IPS-15b (cell line): ENCODE results near the gene TRPC4AP.

ENCODE experiments used
- H3K27me3 ChIP-seq: one replicate; pipeline ENCODE4 v1.6.1; 2013; ENCODE audit warnings: low read length; ENCODE audit not compliant: control insufficient read depth, insufficient read depth
- H3K36me3 ChIP-seq: one replicate; pipeline ENCODE4 v1.6.1; 2013; ENCODE audit warnings: low read length; ENCODE audit not compliant: control insufficient read depth, insufficient read depth
- H3K4me1 ChIP-seq: one replicate; pipeline ENCODE4 v1.6.1; 2013; ENCODE audit warnings: mild to moderate bottlenecking, low read length; ENCODE audit not compliant: control insufficient read depth, insufficient read depth
- H3K4me3 ChIP-seq: one replicate; pipeline ENCODE4 v1.5.1; 2013; ENCODE audit warnings: low read depth, low read length
- H3K9ac ChIP-seq: one replicate; pipeline ENCODE4 v1.6.1; 2013; ENCODE audit warnings: low read depth, mild to moderate bottlenecking, low read length
- H3K9me3 ChIP-seq: one replicate; pipeline ENCODE4 v1.6.1; 2013; ENCODE audit warnings: mild to moderate bottlenecking, low read length; ENCODE audit not compliant: control insufficient read depth, insufficient read depth

TRPC4AP gene

DNA sequence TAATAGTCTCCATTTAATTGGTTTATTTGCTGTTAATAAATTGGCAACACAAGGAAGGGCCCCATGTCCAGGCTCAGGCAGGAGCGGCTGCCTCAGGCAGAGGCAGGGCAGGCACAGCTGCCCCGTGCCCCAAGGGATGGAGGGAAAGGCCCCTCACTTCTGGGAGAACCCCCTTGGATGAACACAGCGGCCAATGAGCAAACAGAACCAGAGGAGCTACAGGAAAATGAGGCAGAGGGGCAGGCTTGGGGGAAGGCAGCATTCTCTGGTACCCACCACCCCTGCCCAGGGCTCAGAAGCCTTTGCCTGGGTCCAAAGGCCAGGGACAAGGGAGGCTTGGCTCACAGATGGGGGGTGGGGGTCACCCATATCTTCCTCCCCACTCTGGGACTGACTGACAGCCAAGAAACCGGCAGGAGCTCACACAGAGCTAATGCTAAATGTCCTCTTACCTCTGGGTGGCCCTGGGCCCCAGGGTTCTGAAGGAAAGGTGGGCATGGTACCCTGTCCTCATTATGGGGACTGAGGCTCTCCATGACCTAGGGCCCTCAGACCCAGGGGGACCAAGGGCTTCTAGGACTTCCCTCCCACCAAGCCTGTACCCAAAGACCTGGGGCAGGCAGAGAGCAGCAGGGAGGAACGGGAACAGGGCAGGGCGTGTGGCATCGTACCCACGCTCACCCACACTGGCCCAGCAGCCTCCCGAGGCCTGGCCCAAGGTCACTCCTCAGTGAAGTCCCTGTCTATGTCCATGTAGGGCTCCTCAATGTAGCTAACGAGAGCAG is 90.0 kb downstream of the TRPC4AP start:
- Histone ChIP-seq H3K9ac (no peak overlapping the region), H3K27me3 (no peaks in the 10 kb centered on the region), H3K9me3 (no peaks in the 10 kb centered on the region), H3K4me1 (no peaks in the 10 kb centered on the region), H3K4me3 (no peak overlapping the region), H3K36me3 (peaks cover 82% of the 10 kb centered on the region)

DNA sequence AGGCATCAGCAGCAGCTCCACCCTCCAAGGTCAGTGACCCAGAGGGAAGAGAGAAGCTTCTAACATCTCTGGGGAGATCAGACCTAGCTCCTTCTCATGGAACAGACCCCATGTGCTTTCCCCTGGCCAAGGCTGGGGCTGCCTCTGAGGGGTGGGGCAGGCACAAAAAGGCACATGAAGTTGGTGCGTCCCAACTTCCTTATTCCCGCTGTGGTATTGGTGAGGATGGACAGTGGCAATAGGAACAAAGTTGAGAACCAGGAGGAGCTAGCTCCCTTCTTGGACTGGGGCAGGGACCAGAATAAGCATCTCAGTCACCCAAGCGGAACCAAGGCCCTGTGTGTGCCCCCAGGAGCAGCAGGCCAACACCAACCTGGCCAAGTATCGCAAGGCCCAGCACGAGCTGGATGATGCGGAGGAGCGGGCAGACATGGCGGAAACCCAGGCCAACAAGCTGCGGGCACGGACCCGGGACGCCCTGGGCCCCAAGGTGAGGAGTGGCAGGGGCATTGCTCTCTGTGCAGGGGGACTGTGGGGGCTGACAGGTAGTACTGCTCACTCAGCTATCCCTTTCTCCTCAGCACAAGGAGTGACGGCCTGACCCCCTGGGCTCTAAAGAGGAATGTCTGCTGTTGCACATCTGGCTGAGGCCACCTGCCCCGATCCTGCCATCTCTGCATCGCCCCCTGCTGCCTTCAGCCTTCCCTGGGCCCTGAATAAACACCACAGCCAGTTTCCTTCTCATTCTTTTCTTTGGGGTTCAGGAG is 90.8 kb downstream of the TRPC4AP start:
- Histone ChIP-seq H3K9ac (no peak overlapping the region), H3K36me3 (peaks cover 76% of the 10 kb centered on the region)

DNA sequence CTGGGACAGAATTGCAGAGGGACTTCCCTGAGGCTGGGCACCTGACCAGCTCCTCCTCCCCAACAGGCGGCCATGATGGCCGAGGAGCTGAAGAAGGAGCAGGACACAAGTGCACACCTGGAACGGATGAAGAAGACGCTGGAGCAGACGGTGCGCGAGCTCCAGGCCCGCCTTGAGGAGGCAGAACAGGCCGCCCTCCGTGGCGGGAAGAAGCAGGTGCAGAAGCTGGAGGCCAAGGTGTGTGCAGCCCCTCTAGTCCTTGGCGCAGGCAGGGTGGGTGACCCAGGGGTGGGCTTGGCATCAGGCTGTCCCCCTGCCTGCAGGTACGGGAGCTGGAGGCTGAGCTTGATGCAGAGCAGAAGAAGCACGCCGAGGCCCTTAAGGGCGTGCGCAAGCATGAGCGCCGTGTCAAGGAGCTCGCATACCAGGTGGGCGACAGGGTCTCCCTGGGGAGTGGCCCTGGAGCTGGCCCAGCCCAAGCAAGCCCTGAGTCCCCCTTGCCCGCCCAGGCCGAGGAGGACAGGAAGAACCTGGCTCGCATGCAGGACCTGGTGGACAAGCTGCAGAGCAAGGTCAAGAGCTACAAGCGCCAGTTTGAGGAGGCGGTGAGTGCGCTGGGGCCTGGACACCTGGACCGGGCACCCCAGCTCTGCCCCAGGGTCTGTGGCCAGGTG is 91.5 kb downstream of the TRPC4AP start:
- peaks cover 75% of the 10 kb centered on the region for H3K36me3 ChIP-seq
- no peak overlapping the region for H3K4me3 ChIP-seq
- no peak overlapping the region for H3K9ac ChIP-seq
- H3K9me3 ChIP-seq = no peaks in the 10 kb centered on the region
- H3K27me3 ChIP-seq = no peaks in the 10 kb centered on the region
- H3K4me1 ChIP-seq = no peaks in the 10 kb centered on the region

More for the DNA sequence above, 90.8 kb downstream of the TRPC4AP start:
- Histone ChIP-seq H3K4me3 (no peak overlapping the region), H3K4me1 (no peaks in the 10 kb centered on the region), H3K9me3 (no peaks in the 10 kb centered on the region), H3K27me3 (no peaks in the 10 kb centered on the region)

DNA sequence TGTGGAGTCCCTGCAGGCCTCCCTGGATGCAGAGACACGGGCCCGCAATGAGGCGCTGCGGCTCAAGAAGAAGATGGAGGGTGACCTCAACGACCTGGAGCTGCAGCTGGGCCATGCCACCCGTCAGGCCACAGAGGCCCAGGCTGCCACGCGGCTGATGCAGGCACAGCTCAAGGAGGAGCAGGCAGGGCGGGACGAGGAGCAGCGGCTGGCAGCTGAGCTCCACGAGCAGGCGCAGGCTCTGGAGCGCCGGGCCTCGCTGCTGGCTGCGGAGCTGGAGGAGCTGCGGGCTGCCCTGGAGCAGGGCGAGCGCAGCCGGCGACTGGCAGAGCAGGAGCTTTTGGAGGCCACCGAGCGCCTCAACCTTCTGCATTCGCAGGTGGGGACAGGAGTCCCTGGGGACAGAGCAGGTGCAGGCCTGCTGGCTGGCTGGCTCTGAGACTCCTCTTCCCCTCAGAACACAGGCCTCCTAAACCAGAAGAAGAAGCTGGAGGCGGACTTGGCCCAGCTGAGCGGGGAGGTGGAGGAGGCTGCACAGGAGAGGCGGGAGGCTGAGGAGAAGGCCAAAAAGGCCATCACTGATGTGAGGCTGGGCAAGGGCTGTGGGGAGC is 92.2 kb downstream of the TRPC4AP start:
- Histone ChIP-seq H3K9ac (no peak overlapping the region), H3K4me1 (no peaks in the 10 kb centered on the region), H3K27me3 (no peaks in the 10 kb centered on the region), H3K9me3 (no peaks in the 10 kb centered on the region), H3K4me3 (no peak overlapping the region), H3K36me3 (peaks cover 74% of the 10 kb centered on the region)

DNA sequence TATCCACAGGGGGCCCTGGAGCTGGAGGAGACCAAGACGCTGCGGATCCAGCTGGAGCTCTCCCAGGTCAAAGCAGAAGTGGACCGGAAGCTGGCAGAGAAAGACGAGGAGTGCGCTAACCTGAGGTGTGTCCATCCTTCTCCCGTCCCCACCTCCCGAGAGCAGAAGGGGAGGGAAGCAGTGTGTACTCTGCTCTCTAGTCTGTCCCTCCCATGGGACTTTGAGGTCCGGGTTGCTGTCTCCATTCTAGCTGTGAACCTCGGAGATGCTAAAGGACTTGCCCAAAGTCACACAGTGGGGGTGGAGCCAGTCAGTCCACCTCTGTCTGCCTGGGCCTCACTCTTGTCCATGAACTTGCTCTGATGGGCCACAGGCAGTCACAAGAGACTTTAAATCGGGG is 92.8 kb downstream of the TRPC4AP start:
- H3K36me3 ChIP-seq = peaks cover 74% of the 10 kb centered on the region
- no peaks in the 10 kb centered on the region for H3K4me1 ChIP-seq
- H3K9ac ChIP-seq = no peak overlapping the region
- no peaks in the 10 kb centered on the region for H3K27me3 ChIP-seq
- no peak overlapping the region for H3K4me3 ChIP-seq
- H3K9me3 ChIP-seq = no peaks in the 10 kb centered on the region

DNA sequence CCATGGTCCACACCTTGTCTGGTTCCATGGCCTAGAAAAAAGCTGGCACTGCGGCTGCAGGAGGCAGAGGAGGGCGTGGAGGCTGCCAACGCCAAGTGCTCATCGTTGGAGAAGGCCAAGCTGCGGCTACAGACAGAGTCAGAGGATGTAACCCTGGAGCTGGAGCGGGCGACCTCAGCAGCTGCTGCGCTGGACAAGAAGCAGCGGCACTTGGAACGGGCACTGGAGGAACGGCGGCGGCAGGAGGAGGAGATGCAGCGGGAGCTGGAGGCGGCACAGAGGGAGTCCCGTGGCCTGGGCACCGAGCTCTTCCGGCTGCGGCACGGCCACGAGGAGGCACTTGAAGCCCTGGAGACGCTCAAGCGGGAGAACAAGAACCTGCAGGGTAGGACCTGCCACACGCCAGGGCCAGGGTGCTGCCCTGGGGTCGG is 93.6 kb downstream of the TRPC4AP start:
- Histone ChIP-seq H3K36me3 (peaks cover 69% of the 10 kb centered on the region), H3K9ac (no peak overlapping the region), H3K27me3 (no peaks in the 10 kb centered on the region)

DNA sequence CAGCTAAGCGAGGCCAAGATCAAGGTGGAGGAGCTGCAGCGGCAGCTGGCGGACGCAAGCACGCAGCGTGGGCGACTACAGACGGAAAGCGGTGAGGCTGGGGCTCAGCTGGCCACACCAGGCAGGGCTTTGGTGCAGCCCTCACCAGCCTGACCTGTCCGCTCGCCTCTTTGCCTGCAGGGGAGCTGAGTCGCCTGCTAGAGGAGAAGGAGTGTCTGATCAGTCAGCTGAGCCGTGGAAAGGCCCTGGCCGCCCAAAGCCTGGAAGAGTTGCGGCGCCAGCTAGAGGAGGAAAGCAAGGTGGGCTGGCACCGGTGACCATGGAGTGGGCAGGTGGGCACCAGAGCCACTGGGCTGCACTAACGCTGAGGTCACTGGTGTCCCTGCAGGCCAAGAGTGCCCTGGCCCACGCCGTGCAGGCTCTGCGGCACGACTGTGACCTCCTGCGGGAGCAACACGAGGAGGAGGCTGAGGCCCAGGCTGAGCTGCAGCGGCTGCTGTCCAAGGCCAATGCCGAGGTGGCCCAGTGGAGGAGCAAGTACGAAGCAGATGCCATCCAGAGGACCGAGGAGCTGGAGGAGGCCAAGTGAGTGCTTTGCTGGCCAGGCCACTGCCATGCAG is 94.2 kb downstream of the TRPC4AP start:
- Histone ChIP-seq H3K9ac (no peak overlapping the region), H3K9me3 (no peaks in the 10 kb centered on the region), H3K27me3 (no peaks in the 10 kb centered on the region), H3K4me1 (no peaks in the 10 kb centered on the region), H3K36me3 (peaks cover 69% of the 10 kb centered on the region), H3K4me3 (no peak overlapping the region)

More for the DNA sequence above, 93.6 kb downstream of the TRPC4AP start:
- no peaks in the 10 kb centered on the region for H3K4me1 ChIP-seq
- H3K4me3 ChIP-seq = no peak overlapping the region
- no peaks in the 10 kb centered on the region for H3K9me3 ChIP-seq

DNA sequence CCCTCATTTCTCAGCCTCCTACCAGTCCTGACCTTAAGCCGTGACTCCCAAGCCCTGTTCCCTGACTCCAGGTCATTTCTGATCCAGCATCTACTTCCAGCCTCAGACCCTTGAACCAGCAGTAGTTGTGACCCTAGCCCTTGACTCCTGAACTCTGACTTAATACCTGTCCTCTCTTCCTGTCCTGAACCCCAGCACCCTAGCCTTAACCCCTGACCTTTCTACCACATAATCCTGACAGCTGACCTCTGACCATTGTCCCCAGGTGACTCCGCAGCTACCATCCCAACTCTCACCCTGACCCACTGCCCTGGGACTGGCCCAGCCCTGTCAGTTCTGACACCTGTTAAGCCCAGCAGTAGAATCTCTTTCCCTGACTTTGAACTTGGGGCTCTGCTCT is 94.8 kb downstream of the TRPC4AP start:
- no peaks in the 10 kb centered on the region for H3K9me3 ChIP-seq
- H3K4me1 ChIP-seq = no peaks in the 10 kb centered on the region
- peaks cover 67% of the 10 kb centered on the region for H3K36me3 ChIP-seq
- H3K9ac ChIP-seq = no peak overlapping the region
- H3K4me3 ChIP-seq = no peak overlapping the region
- H3K27me3 ChIP-seq = no peaks in the 10 kb centered on the region

DNA sequence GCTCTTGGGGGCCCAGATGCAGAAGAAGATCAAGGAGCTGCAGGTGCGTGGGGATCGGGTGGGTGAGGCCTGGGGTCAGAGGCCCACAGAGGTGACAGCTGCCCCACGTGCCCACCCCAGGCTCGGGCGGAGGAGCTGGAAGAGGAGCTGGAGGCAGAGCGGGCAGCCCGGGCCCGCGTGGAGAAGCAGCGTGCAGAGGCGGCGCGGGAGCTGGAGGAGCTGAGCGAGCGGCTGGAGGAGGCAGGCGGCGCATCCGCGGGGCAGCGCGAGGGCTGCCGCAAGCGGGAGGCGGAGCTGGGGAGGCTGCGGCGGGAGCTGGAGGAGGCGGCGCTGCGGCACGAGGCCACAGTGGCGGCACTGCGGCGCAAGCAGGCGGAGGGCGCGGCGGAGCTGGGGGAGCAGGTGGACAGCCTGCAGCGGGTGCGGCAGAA is 95.5 kb downstream of the TRPC4AP start:
- Histone ChIP-seq H3K27me3 (no peaks in the 10 kb centered on the region), H3K36me3 (peaks cover 64% of the 10 kb centered on the region), H3K9ac (no peak overlapping the region), H3K4me1 (no peaks in the 10 kb centered on the region), H3K4me3 (no peak overlapping the region), H3K9me3 (no peaks in the 10 kb centered on the region)

DNA sequence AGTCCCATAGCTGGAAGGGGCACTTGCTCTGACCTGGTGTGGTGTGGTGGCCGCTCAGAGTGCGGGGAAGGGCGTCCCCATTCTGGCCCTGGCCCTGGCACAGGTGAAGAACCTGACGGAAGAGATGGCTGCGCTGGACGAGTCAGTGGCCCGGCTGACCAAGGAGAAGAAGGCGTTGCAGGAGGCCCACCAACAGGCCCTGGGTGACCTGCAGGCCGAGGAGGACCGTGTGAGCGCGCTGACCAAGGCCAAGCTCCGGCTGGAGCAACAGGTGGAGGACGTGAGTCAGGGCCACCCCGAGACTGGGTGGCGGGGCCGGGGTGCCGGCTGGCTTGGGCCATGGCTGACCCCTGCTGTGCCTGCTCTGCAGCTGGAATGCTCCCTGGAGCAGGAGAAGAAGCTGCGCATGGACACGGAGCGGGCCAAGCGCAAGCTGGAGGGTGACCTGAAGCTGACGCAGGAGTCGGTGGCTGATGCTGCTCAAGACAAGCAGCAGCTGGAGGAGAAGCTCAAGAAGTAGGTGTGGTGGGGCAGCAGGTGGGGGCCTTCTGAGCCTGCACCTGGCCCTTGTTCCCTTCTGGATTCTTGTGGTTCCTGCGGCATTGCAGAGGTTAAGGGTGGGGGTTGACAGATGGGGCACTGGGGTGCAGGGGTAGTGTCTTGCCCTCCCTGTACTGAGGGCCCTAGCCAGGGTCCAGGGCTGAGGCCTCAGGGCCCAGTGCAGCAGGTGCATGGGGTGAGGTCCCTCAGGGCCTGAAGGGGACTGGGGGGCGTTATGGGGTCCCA is 96.2 kb downstream of the TRPC4AP start:
- Histone ChIP-seq H3K4me3 (no peak overlapping the region), H3K4me1 (no peaks in the 10 kb centered on the region), H3K9me3 (no peaks in the 10 kb centered on the region), H3K9ac (no peak overlapping the region), H3K36me3 (peaks cover 58% of the 10 kb centered on the region), H3K27me3 (no peaks in the 10 kb centered on the region)
